Stimulated activated CD8-positive, alpha-beta memory T cell treated with anti-CD3 and anti-CD28 coated beads, Interleukin-4, amount 100 ng/mL, for 24 hours (primary cell): ENCODE data around the gene CALML5.

Experiments
- DNase-seq: peaks from one replicate; pipeline ENCODE4 v3.0.0-alpha.2; 2020; ENCODE audit warnings: low read depth

The CALML5 gene

GRCh38 chr10:5515948-5516761 is 16.8 kb upstream of the CALML5 start:
- DNase-seq = no peak

DNA sequence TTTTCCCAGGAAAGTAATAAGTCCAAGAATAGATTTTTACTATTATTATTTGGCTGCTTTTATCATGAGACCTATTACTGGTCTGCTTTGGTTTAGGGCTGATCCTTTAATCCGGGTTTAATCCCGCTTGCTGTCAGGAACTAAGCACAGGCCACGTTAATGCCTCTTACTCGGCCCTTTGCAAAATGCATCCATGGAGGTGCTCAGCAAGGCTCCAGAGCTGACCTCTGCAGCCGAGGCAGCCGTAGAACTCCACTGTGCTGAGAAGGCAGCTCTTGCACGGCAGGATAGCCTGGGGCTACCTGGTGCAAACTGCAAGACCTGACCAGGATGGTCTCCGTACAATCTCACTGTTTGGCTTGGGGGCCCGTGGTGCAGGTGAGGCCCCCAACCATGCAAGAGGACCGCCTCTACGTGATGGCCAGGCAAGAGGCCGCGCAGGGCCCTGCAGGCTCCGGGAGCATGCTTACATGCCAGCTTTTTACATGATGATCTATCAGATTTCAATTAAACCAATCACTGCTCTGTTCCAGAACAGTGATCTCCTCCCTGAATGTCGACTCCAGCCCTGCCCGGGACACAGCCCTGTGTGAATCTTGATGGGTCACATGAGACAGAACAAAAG is 15.0 kb upstream of the CALML5 start:
- no peak for DNase-seq

- DNase-seq = peak; percentile 6
Measured at GRCh38 chr10:5512881-5513612, 13.7 kb upstream of the CALML5 start.

- DNase-seq = no peak
Measured at GRCh38 chr10:5512331-5512730, 13.0 kb upstream of the CALML5 start.

DNA sequence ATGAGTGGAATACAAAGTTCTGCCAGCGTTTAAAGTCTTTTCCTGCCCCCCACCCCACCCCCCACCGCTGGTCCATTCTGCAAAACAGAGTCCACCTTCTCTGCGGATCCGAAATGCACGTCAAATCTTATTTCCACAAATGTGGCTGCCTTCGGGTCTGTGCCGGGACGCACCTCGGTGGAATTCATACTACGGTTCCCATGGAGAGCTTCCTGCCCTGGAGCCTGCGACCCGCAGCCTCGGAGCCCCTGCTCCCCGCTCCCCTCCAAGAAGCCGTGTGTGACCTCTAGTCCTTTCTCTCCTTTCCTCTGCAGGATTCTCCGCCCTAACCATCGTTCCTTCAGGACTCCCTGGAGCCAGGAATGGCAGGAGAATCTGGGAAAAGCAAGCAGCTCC is 12.5 kb upstream of the CALML5 start:
- DNase-seq = no peak

GRCh38 chr10:5511231-5511884 is 12.0 kb upstream of the CALML5 start:
- no peak for DNase-seq

DNA sequence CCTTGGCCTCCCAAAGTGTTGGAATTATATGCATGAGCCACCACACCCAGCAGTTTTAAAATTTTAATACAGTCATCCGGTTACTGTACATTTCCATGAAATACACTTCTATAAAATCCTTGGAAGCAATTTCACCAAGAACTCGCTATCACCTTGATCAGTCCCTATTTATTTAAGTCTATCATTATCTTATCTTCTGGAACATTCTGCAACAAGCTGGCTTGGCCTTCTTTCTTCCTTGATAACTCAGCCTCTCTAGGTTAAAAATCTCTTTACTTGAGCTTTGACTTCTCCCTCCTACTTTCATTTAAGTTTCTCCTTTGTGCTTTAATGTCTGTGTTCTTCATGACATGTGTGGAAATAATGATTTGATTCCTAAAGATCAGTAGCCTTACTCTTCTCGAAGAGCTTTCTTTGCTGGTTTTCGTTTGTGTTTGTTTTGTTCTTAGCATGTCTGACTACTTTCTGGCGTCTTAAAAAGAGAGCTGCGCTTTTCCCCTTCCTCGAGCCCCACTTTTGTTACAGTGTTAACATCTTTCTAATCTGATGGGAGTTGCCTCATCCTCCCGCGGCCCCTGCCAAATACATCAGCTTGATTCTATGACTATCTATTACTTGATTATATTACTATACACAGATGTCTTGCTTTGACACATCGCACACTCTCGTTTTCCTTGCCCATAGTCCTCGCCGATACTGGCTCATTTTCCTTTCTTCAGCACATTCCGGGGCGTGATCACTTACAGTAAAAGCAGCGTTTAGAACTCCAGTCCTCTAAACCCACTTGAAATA is 11.1 kb upstream of the CALML5 start:
- DNase-seq = no peak

- DNase-seq = no peak
Measured at GRCh38 chr10:5509691-5510090, 10.3 kb upstream of the CALML5 start.

DNA sequence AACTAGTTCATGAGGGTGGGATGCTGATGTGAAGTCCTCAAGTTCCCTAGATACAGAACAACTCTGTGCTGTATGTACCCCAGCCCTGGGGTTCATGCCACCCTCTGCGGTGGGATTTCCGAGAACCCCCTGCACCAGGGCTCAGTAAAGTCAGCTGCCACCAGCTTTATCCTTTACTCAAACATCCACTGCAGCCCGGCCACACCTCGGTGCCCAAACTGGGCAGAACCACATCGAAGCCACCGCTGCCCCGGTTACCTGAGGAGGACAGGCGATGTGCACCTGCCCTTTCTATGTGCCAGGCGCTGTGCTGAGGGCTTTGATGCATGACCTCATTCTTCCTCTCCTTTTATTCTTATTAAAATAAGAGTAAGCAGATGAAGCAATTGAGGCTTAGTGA is 9.9 kb upstream of the CALML5 start:
- DNase-seq = no peak

- no peak for DNase-seq
Measured at GRCh38 chr10:5508786-5509185, 9.4 kb upstream of the CALML5 start.

DNA sequence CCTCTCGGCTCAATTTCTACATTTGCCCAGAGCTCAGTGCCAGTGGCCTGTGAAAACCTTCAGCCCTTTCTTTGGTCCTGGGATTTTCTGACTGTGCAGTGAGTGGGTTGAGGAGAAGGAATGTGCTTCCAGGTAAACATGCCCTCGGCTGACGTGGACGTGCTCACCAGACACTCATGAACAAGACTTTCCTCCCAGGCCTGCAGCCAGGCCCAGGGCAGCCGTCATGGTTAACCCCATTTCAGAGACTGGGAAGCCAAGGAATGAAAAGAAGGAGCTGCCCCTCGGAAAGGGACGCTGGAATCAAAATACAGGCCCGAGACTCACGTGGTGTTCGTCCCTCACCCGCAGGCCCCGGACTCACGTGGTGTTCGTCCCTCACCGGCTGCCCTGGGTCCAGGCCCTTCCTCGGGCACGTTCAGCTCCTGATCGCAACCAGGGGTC is 8.8 kb upstream of the CALML5 start:
- DNase-seq = no peak

DNA sequence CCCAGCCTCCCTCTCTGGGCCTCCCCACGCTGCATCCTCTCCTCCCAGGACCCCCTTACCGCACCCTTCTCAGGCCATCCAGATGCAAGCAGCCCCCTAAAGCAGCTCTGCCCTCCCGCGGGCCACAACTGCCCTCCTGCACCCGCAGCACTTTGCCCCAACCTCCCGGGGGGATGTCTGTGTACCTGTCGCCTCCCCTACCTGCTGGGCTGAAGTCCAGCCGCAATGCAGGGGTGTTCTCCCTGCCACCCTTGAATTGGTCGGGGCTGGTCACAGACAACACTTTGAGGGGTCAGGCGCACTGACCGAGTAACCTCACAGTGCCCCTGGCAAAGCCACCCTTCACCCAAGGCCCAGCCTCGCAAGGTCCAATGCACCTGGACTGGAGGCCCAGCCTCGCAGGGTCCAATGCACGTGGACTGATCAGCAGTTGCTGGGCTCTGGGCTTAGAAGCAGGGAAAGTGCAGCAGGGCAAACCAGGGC is 8.3 kb upstream of the CALML5 start:
- no peak for DNase-seq

DNA sequence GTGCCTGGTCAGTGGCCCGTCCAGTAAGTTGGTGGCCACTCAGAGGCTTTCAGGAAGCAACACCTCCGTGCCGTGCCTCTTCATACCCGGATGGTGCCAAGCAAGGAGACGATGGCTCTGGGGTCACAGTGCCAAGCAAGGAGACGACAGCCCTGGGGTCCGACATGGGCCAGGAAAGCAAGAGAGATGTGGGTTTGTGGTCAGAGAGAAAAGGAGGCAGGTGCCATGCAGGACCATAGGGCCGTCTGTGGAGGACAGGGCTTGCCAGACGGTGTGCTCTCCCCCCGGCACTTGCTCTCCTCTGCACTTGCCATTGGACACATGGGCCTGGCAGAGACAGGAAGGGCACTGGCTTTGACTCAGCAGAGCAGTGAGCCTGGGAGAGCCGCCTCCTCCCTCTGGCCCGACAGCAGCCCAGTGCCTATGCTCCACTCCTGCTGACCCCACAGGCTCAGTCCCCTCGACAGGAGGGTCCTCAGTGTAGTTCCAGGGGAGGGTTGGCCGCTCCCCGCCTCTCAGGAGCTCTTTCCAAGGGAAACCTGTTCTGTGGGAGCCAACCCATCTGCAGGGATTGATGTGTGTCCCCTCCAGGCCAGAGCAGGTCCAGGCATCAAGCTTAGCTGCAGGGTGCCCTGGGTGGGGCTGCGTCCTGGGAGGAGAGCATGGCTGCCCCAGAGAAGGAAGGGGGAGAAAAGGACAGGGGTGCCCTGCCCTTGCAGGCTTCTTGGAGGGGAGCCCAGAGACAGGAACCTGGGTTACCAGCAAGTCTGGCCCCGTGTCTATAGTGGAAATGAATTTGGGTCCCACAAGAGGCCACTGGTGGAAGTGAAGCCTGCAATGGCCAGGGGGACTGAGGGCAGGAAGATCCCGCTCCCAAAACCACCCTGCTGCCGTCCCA is 7.6 kb upstream of the CALML5 start:
- no peak for DNase-seq

GRCh38 chr10:5506246-5506645 is 6.9 kb upstream of the CALML5 start:
- DNase-seq = no peak

DNA sequence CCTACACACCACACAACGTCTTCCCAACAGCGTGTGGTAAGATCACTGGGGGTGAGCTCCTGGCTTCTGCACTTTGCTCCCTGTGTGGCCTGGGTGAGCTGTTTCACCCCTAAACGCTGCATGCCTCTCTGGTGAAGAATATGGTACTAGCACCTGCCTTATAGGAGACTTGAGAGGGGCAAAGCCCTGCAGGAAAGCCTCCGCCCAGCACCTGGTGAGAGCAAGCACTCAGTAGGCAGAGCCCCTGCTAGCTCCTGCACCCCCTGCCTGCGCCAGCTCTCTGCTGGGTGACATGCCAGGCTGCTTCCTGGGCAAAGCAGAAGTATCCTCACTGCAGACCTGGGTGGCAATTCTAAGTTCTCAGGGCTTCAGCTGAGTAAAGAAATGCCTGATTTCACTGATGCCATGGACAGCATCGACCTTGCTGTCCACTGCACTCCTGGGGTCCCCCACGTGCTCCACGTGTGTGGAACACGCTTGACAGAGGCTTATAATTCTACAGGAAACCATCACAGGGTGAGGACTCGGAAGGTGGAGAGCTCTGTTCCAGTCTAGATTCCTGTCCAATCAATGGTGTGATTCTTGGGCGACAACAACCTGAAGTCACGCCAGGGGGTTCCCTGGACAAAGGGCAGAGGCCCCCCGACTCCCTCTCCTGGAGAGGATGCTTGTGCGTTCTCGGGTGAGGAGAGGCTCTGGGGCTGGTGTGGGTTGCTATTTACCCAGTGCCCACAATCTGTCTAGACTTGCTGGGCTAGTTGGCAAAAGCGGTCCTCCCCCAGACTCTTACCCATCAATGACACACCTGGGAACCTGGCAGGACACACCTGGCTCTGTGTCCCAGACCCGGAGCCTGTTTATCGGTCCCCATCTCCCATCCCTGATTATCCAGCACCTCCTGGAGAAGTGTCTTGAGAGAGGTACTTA is 5.0 kb upstream of the CALML5 start:
- no peak for DNase-seq

DNA sequence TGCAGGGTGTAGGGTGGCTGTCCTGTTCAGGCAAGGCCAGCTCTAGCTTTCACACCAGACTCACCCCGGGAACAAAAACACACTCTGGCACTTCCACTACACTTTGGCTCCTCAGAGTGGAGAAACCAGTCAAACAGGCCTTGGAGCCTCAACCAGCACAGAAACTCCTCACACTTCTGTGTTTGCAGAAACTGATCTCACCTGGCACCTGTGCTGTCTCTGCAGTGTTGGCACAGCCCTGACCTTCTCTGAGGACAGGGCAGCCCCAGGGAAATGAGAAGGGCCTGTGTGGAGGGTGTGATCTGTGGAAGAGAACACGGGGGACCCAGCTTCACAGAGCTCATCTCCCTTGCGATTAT is 4.1 kb upstream of the CALML5 start:
- DNase-seq = no peak

GRCh38 chr10:5502571-5503476 is 3.5 kb upstream of the CALML5 start:
- no peak for DNase-seq

DNA sequence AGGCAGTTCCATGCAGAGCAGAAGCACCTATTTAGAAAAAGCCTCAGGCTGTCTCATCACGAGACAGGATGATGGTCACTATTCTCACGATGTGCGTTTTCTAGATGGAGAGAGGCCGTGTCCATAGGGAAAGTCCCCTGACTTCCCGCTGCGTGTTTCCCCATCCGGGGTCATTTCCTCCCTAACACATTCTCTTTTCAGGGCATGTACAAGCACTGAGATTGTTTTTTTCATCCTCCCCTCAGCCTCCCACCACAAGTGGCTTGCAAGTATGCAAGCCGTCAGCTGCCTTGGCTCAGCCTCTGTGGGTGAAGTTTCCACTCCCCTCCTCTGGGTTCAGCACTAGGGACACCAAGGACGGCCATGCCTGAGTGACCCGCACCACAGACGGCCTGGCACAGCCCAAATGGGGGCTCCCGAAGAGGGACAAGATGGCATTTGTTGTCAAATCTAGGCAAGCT is 2.7 kb upstream of the CALML5 start:
- DNase-seq = no peak
